ENCODE data around the gene TOMM20L.
"Not testable (repeated sequence)": the region's sequence is repeated elsewhere in the genome, so short reads cannot be mapped to it uniquely, and the experiment has no call there.

The TOMM20L gene

GRCh38 chr14:58395812-58396788 is at the start of gene TOMM20L:
TSS of gene TOMM20L (plus strand) at chr14:58395930. CDS start at chr14:58395958, 28 bp downstream.
- DNase-seq: peak; percentile 83

GRCh38 chr14:58353516-58354299 is 42.0 kb upstream of the TOMM20L start:
- DNase-seq: no peak

- DNase-seq: no peak
These were observed 40.9 kb upstream of the TOMM20L start for GRCh38 chr14:58354808-58355207.

- no peak for DNase-seq
These were observed 39.5 kb upstream of the TOMM20L start for GRCh38 chr14:58356268-58356667.

- not testable (repeated sequence) for DNase-seq
These were observed 33.5 kb upstream of the TOMM20L start for GRCh38 chr14:58362272-58362671.

- DNase-seq: peak; percentile 11
These were observed 32.8 kb upstream of the TOMM20L start for GRCh38 chr14:58362798-58363412.

- no peak for DNase-seq
These were observed 31.4 kb upstream of the TOMM20L start for GRCh38 chr14:58364316-58364715.

GRCh38 chr14:58367296-58367695 is 28.4 kb upstream of the TOMM20L start:
- DNase-seq: no peak

- no peak for DNase-seq
These were observed 26.8 kb upstream of the TOMM20L start for GRCh38 chr14:58368956-58369355.

- no peak for DNase-seq
These were observed 18.9 kb upstream of the TOMM20L start for GRCh38 chr14:58376791-58377190.

- DNase-seq: no peak
These were observed 4.9 kb upstream of the TOMM20L start for GRCh38 chr14:58390830-58391229.

- DNase-seq: no peak
These were observed 243 bp upstream of the TOMM20L start for GRCh38 chr14:58395562-58395811.

GRCh38 chr14:58397156-58397555 is 1.4 kb downstream of the TOMM20L start:
- DNase-seq: no peak

GRCh38 chr14:58398495-58398894 is 2.8 kb downstream of the TOMM20L start:
- DNase-seq: no peak

- DNase-seq: no peak
These were observed 3.2 kb downstream of the TOMM20L start for GRCh38 chr14:58398895-58399294.

GRCh38 chr14:58401587-58401986 is 5.9 kb downstream of the TOMM20L start:
- peak; percentile 30 for DNase-seq

- DNase-seq: no peak
These were observed 13.0 kb downstream of the TOMM20L start for GRCh38 chr14:58408681-58409215.

- no peak for DNase-seq
These were observed 19.1 kb downstream of the TOMM20L start for GRCh38 chr14:58414845-58415244.

GRCh38 chr14:58415636-58416547 is 20.2 kb downstream of the TOMM20L start:
- DNase-seq: no peak

- DNase-seq: not testable (repeated sequence)
These were observed 21.2 kb downstream of the TOMM20L start for GRCh38 chr14:58416934-58417333.

GRCh38 chr14:58426670-58427280 is 31.0 kb downstream of the TOMM20L start:
- no peak for DNase-seq
